Measurements from ENCODE around the gene AMPD1.

Gene AMPD1

DNA sequence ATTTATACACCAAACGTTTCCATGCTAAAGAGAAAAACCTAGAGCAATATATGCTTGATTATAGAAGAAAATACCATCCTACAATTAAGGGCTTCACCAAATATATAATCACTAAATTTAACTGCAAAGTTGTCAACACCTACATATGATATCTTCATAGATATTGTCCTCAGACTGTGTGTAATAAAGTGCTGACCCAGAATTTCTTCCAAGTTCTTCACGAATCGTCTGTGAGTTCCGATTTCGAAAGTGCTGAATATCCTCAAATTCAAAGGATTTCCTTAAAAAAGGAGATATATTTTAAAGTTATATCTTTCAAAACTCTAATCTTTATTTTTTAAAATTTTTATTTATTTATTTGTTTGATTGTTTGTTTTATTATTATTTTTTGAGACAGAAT is 72.0 kb downstream of the AMPD1 start:
- DNase-seq (ENCODE audit: extremely low read depth, low read depth), result no peak
- TF ChIP-seq, protein P1, sequence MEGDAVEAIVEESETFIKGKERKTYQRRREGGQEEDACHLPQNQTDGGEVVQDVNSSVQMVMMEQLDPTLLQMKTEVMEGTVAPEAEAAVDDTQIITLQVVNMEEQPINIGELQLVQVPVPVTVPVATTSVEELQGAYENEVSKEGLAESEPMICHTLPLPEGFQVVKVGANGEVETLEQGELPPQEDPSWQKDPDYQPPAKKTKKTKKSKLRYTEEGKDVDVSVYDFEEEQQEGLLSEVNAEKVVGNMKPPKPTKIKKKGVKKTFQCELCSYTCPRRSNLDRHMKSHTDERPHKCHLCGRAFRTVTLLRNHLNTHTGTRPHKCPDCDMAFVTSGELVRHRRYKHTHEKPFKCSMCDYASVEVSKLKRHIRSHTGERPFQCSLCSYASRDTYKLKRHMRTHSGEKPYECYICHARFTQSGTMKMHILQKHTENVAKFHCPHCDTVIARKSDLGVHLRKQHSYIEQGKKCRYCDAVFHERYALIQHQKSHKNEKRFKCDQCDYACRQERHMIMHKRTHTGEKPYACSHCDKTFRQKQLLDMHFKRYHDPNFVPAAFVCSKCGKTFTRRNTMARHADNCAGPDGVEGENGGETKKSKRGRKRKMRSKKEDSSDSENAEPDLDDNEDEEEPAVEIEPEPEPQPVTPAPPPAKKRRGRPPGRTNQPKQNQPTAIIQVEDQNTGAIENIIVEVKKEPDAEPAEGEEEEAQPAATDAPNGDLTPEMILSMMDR (IDR thresholded peaks at IDR 0.05; ENCODE audit: low read depth, low read length, missing control alignments), result no peak
- no peak overlapping the region for H3K4me3 ChIP-seq (replicated peaks; ENCODE audit: low read depth, low read length)

Data from HFF-Myc (cell line).